NCI-H748 (cell line): ENCODE results near the gene CEP131.
A peak's percentile ranks its signal among the peaks of the same experiment; 100 is the strongest.
"Not testable (repeated sequence)": the region's sequence is repeated elsewhere in the genome, so short reads cannot be mapped to it uniquely, and the experiment has no call there.

Source experiments
- DNase-seq: peaks from one replicate; lab custom pipeline; 2025; ENCODE audit not compliant: unreplicated experiment; lab: John Stamatoyannopoulos, UW

The CEP131 gene

GRCh38 chr17:81228834-81229665 is 6.3 kb upstream of the CEP131 start:
- no peak for DNase-seq

DNA sequence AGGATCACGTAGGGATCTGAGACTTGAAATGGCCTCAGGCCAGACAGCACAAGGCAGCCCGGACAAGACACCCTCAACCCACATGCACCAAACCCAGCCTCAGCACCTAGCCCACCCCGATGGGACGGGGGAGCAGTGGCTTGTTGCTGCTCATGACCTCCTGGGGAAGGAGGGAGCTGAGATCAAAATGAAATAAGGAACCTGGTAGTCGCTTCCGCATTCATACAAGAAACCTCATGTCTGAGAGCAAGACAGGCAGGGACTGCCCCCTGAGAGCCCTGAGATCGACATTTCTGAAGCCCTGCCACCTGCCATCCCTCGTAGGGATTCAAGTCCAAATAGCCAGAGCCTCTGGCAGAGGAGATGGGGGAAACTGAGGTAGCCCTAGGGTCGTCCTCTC is 5.7 kb upstream of the CEP131 start:
- DNase-seq, result no peak

- not testable (repeated sequence) for DNase-seq
These were observed 4.9 kb upstream of the CEP131 start for GRCh38 chr17:81227630-81228029.

DNA sequence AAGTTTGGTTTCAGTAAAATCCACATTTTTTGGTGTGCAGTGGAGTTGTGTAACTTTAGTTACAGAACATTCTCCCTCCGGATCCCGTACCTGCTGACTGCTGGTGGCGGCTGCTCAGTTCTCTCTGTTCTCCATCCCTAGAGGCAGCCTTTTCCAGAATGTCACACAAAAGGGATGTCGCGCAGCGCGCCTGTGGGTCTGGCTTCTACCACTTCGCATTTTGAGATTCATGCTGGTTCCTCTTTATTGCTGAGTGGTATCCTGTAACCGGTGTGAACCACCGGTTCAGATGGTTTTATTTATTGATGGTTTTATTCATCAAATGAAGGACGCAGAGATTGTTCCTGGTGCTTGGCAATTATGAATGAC is 981 bp upstream of the CEP131 start:
- DNase-seq, result peak; percentile 63

GRCh38 chr17:81222620-81222905 is 202 bp downstream of the CEP131 start:
- no peak for DNase-seq

DNA sequence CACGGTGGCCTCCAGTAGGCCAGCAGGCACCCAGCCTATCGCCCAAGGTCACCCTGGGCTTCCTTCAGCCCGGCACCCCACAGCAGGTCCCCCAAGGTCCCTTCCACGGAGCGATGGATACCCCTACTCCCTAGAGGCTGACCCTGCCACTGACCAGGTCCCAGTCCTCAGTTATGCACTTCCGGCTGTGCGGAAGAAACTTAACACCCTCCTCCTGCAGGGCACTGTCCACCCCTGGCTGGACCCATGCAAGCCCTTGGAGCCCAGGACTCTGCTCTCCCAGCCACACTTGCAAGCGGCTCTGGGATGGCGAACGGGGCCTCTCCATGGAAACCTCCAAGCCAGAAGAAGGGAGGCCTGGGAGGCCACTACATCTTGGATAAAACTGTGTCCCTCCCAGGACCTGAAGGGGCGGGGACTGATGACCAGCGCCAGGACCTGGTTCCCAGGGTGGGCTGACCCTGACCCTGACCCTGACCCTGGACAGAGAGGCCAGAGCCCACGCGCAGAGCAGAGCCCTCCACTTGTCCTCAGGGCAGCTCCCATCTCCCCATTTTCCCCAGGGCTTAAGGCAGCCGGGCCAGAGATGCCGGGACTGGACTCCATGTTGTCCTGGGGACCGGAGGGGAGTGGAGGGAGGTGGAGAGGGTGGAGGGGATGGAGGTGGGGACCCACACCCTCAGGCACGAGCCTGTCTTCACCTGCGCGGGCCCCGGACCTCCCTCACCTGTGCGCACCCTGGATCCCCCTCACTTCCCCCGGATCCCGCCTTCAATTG is 734 bp downstream of the CEP131 start:
- peak; percentile 19 for DNase-seq

DNA sequence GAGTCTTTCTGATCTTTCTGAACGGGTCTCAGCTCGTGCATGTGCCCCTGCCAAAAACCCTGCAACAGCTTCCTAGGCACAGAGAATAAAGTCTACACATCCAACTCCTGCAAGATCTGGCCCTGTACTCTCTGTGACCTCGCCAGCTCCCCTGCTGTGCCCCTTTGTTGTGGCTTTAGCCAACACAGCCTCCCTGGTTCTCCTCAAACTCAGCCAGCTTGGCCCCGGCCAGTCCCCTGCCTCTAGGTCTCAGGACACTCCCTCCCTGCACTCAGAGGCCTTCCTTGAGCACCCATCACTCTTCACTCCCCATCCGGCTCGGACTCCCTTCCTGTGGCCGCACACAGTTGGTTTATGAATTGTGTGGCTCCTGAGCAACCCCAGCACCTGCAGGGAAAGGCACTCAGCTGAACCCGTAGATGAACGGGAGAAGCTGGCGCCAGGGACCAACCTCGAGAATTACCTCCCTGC is 1.4 kb downstream of the CEP131 start:
- no peak for DNase-seq

DNA sequence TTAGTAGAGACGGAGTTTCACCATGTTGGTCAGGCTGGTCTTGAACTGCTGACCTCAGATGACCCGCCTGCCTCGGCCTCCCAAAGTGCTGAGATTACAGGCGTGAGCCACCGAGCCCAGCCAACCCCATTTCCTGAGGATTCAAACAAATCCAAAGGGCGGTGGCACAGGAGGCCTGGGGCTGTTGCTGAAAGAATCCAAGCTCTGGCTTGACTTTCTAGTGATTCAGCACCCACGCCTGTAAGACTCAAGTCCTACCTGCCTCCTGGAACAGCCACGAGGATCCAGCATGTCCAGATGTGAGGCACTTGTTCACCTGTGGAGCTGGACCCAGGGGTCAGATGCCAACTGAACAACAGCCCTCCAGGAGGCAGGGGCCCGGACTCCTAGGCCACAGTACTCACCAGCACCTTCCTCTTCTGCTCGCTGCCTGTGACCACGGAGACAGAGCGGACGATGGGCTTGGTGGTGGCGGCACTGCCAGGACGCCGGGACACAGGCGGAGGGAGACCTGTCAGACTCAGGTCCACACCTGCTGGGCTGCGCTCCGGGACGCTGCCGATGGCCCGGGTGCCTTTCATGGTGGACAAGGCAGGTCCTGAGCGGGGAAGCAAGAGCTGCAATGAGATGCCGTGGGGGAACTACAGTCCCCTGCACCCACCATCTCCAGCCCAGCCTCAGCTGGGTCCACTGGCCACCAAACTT is 3.1 kb downstream of the CEP131 start:
- DNase-seq, result no peak

DNA sequence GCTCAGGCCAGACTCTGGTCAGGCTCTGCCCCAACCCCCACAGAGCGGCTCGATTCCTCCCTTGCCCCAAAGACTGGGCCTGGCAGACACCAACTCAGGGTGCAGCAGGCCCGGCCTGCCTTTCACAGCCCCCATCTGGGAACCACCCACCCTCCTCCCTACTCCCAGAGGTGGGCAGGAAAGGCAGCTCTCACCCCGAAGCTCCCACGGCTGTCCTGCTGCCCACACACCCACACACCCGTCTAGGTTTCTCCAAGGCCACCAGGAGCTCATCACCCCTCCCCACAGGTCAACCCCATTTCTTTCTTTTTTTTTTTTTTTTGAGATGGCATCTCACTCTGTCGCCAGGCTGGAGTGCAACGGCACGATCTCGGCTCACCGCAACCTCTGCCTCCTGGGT is 3.8 kb downstream of the CEP131 start:
- no peak for DNase-seq

GRCh38 chr17:81218459-81218858 is 4.3 kb downstream of the CEP131 start:
- DNase-seq, result no peak

DNA sequence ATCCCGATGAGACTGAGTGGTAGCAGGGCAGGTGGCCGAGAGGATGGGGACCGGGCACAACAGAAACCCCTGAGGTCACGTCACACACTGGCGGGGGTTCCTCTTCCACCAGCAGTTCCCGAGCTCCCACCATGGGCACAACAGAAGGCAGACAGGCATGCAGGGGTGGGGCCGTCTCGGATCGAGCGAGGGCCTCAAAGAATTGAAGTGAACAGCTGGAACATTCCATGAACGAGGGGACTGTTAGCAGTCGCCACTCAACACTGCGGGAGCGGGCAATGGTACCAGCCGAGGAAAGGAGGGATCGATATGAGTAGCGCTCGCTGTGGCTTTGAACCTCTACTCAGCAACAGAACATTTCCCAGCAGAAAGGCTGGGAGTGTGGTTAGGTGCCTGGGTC is 5.3 kb downstream of the CEP131 start:
- DNase-seq, result no peak

DNA sequence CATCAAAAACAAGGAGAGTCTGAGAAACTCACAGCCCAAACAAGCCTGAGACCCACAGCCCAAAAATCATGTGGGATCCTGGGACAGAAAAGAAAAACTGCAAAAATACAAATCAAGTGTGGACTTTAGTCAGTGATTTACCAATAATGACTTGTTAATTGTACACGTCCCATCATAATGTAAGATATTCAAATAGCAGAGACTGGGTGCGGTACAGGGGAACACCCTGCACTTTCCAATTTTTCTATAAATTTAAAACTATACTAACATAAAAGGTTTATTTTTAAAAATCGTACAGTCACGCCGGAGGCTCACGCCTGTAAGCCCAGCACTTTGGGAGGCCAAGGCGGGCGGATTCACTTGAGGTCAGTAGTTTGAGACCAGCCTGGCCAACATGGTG is 8.8 kb downstream of the CEP131 start:
- DNase-seq, result no peak

DNA sequence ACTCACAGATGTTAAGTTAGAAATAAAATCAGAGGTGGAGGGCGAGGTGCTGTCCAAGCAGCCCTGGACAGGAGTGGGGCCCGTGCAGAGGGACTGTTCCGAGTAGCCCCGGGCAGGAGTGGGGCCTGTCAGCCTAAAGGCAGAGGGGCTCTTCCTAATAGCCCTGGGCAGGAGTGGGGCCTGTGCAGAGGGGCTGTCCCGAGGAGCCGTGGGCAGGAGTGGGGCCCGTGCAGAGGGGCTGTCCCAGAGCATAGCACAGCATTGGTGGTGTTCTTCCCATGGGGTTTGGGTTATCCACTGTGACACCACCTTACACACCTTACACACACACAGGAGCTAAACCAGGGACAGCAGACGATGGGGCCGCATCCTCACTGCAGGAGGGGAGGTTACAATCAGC is 10.4 kb downstream of the CEP131 start:
- no peak for DNase-seq

- DNase-seq, result no peak
These were observed 11.9 kb downstream of the CEP131 start for GRCh38 chr17:81210868-81211267.

DNA sequence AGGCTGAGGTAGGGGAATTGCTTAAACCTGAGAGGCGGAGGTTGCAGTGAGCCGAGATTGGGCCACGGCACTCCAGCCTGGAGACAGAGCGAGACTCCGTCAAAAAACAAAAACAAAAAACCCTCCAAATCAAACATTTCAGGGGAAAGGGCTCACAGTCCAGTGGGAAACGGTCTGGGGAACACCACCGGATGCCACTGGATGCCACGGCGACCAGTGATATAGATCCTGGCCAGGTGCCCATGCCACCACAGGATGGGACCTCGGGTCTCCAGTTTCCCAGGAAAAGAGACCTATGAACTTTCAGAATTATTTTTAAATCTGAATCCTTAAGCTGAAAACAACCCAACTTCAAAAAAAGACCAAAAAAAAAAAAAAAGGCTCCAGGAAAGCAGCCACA is 12.3 kb downstream of the CEP131 start:
- no peak for DNase-seq

- DNase-seq, result no peak
These were observed 13.6 kb downstream of the CEP131 start for GRCh38 chr17:81209141-81209540.

DNA sequence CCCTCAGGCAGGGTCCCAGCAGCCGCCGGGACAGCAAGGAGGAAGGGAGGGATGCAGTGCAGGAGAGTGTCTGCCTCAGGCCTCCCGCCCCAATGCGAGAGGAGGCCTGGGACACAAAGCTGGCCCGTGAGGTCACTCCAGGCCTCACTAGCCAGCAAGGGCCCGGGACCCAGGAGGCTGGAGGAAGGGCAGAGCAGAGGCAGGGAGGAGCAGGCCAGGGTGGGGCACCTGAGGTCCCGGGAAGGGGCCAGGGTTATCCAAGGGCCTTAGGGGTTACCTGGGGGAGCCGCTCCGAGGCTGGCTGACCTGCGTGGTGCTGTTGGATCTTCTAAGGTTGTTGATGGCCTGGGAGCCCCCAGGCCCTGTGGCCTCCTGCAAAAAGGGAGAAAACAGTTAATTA is 14.1 kb downstream of the CEP131 start:
- no peak for DNase-seq

DNA sequence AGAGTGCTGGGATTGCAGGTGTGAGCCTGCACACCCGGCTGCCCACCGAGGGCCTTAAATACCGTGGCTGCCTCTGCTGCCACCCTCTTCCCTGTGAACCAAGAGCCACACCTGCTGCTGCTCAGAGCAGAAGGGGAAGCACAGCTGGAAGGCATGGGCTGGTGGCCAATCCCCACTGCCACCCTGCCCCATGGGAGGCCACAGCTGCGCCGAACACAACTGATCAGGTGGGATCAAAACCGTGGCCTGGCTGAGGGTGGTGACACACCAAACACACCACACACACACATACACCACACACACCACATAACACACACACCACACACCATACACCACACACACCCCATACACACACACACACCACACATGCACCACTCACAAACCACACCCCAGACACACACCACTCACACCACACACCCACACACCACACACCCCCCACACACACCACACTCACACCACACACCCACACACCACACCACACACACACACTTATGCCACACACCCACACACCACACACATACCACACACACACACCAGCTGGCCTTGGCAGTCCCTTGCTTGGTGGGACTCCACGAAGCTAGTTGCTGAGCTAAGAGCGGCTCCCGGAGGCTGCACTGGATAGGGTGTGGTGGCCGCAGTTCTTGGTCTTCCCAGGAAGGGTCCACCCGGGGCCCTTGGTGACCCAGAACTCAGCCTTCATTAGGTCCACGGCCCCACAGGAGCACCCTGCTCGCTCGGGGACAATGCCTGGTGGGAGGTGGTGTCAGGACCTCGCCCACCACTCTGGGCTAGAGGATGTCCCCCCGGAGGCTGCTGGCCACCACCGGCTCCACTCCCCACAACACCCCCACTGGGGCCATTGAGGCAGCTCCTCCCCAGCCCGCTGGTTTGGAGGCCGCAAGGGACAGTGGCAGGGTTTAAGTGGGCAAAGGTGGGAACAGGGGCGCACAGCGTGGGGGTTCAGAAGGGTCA is 14.9 kb downstream of the CEP131 start:
- DNase-seq, result no peak

DNA sequence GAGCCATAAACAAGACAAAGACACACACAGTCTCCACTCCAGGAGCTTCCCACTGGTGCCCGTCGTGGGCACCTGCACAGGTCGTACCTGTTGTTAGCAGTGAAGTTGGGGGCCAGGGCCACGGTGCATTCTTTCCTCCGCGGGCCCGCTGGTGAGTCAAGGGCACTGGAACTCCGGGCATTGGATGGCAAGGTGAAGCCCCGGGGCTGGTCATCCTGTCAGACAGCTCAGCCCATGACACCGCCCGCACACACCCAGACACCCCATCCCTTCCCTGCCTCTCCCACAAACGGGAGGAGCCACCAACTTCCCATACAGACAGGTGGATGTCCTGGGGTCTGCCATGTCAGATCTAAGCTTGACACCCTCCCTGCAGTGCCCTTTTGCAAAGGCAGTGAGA is 16.1 kb downstream of the CEP131 start:
- DNase-seq, result no peak

DNA sequence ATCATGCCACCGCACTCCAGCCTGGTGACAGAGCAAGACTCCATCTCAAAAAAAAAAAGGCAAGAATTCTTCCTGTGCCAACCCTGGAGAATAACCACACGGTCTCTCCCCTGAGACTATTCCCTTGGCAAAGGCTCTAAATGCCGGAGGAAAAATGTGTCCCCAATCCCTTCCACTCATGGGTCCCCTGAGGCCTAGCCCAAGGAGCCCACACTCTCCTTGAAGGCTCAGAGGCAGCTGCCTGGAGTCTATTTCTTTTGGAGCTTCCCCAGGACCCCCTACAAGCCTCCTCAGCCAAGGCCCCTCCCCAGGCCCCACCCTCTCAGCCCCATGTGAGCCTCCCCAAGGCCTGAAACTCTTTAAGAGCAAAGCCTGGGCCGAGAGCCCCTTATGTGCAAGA is 16.6 kb downstream of the CEP131 start:
- no peak for DNase-seq

GRCh38 chr17:81204578-81204977 is 18.2 kb downstream of the CEP131 start:
- no peak for DNase-seq
